Central memory CD8-positive, alpha-beta T cell (primary cell): ENCODE measurements around the gene KLC3.

Experiments used
- ATAC-seq: fragments of 150-1000 bp; cut with Tn5 transposase; replicated peaks from 2 replicates; pipeline ENCODE4 v1.10.0; 2022; ENCODE audit warnings: mild to moderate bottlenecking, moderate FRiP score, moderate number of reproducible peaks; ENCODE audit not compliant: poor library complexity, severe bottlenecking; ENCODE audit errors: extremely low read depth
- DNase-seq, 2 donors: peaks; one replicate each; pipeline ENCODE4 v3.0.0; 2021; ENCODE audit warnings: low spot score in 2 of 2
- H3K27ac Mint-ChIP-seq: one replicate; pipeline ENCODE4 v1.8.0; 2022; ENCODE audit warnings: low read depth, mild to moderate bottlenecking, moderate library complexity, mixed read lengths
- H3K27me3 Mint-ChIP-seq: one replicate; pipeline ENCODE4 v1.8.0; 2022; ENCODE audit warnings: mixed read lengths
- H3K36me3 Mint-ChIP-seq: one replicate; pipeline ENCODE4 v1.8.0; 2022; ENCODE audit warnings: mild to moderate bottlenecking, moderate library complexity, mixed read lengths; ENCODE audit not compliant: insufficient read depth
- H3K4me1 Mint-ChIP-seq: one replicate; pipeline ENCODE4 v1.8.0; 2022; ENCODE audit warnings: mixed read lengths
- H3K4me3 Mint-ChIP-seq: one replicate; pipeline ENCODE4 v1.8.0; 2022; ENCODE audit warnings: mild to moderate bottlenecking, moderate library complexity, mixed read lengths
- H3K9me3 Mint-ChIP-seq: one replicate; pipeline ENCODE4 v1.8.0; 2022; ENCODE audit warnings: mixed read lengths

KLC3 gene

DNA sequence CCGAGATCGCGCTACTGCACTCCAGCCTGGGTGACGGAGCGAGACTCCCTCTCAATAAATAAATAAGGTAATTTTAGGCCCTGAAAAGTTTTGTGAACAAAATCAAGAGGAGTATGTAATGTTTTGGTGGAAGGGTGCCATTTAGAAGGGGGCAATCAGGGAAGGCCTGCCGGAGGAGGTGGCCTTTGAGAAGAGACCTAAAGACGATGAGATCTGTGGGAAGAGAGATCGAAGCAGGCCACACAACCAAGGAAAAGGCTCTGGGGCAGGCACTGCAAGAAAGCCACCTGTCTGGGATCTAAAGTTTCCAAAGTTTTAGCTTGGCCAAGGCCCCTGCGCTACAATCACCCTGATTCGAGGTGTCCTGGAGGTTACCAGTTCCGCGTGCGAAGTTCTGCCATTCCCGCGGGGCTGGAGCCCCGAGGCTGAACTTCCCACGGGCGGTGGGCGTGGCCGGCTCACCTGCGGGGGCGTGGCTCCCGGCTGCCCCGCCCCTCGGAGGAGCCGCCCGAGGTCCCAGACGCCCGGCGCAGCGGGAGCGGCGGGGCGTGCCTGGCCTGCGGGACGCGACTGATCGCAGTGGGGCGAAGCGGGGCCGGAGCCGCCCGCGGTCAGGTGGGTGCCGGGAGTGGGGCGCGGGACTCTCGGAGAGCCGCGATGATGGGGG, at the start of gene KLC3:
Gene KLC3 (plus strand): TSS at position 519 of the 667 bp plus-strand sequence. CDS start 4,792 bp downstream, outside the sequence.
- no peaks in the 10 kb centered on the region for H3K9me3 Mint-ChIP-seq
- H3K4me3 Mint-ChIP-seq, result peak within 1 kb of the TSS; percentile 64
- peaks cover 6% of the 10 kb centered on the region for H3K4me1 Mint-ChIP-seq
- DNase-seq (no peak), ATAC-seq (no peak)
- peak within 1 kb of the TSS; percentile 75 for H3K27ac Mint-ChIP-seq
- H3K27me3 Mint-ChIP-seq, result peaks cover 7% of the 10 kb centered on the region
- H3K36me3 Mint-ChIP-seq, result peaks cover 3% of the 10 kb centered on the region

DNA sequence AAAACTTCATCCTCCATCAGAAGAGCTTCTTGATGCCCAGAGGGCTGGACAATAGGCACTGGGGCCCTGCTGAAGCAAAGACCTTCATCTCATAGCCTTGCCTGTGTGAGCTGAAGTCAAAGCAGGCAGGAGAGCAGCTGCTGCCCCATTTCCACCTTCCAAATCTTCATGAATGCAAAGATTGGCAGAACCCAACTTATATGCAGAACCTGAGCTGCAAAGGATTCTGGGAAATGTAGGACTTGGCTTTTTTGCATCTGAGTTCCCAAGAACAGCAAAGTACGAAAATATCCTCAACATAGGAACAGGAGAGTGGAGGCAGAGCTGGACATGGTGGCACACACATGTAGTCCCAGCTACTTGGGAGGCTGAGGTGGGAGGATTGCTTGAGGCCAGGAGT, 48.7 kb upstream of the KLC3 start:
- DNase-seq (no peak), ATAC-seq (no peak)
- Mint-ChIP-seq H3K4me1 (no peaks in the 10 kb centered on the region), H3K36me3 (peaks cover 21% of the 10 kb centered on the region), H3K27ac (no peak overlapping the region), H3K9me3 (no peaks in the 10 kb centered on the region), H3K4me3 (no peak overlapping the region), H3K27me3 (no peaks in the 10 kb centered on the region)

DNA sequence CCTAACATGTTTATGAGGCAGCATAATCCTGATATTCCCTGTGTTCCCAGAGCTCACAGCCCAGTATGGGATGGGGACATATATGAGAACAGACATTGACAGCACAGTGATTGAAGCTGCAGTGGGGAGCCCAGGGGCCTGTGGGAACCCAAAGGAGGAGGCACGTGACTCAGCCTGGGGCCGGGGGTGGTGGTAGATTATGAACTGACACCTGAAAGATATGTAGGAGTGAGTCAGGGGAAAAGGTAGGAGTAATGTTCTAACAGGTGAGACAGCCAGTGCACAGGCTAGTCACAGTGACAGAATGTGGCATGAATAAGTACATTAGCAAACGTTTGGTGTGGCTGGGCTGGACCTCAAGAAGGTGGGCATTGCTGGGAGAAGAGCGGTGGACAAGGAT, 46.9 kb upstream of the KLC3 start:
- Mint-ChIP-seq H3K9me3 (no peaks in the 10 kb centered on the region), H3K36me3 (peaks cover 24% of the 10 kb centered on the region), H3K27me3 (no peaks in the 10 kb centered on the region), H3K4me1 (no peaks in the 10 kb centered on the region), H3K4me3 (no peak overlapping the region), H3K27ac (no peak overlapping the region)
- ATAC-seq, result no peak
- DNase-seq, result no peak

DNA sequence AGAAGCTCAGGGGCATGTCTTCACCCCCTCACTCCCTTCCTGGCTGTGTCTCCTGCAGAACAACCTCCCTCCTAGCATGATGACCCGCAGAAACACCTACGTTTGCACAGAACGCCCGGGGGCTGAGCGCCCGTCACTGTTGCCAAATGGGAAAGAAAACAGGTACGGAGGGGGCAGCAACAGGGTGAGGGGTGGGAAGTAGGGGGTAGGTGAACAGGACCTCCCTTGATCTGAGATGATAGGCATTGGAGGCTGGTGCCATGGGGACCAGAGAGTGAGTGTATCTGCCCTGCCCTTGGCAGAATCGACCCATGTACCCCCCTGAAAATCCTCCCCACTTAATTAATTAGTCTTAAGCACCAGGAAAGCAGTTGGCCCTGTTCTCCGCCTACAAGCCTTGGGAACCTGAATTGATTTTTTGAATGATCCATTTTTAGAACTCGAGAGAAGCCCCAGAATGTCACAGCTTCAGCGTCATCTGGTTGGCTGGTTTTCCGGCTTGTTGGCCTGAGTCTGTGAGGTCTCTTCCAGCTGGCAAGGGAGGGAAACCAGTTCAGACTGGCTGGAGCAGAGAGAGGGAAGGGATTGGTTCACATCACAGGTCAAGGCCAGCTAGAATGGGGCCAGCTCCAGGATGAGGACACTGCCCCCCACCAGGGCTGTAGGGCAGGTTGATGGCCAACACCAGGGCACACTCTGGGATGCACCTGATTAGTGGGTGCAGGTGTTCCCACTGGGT, 46.1 kb upstream of the KLC3 start:
- Mint-ChIP-seq H3K36me3 (peaks cover 21% of the 10 kb centered on the region), H3K4me1 (no peaks in the 10 kb centered on the region), H3K27ac (no peak overlapping the region), H3K9me3 (no peaks in the 10 kb centered on the region), H3K4me3 (no peak overlapping the region), H3K27me3 (no peaks in the 10 kb centered on the region)
- no peak for ATAC-seq
- no peak for DNase-seq

DNA sequence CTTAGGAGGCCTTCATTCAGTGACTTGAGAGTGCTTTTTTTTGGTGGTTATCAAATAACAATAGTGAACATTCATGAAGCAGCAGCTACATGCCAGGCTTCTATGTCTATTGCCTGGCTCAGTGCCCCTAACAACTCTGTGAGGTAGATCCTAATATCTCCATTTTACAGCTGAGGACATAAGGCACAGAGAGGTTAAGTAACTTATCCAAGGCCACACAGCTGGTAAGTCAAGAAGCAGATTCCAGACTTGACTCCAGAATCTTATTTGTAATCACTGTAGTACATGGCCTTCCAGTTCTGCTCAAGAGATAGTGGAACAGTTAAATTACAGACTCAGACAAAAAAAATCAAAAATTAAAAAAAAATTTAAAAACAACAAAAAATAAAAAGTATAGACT, 44.7 kb upstream of the KLC3 start:
- Mint-ChIP-seq H3K27ac (no peak overlapping the region), H3K4me3 (no peak overlapping the region), H3K4me1 (no peaks in the 10 kb centered on the region), H3K36me3 (peaks cover 22% of the 10 kb centered on the region), H3K9me3 (no peaks in the 10 kb centered on the region), H3K27me3 (no peaks in the 10 kb centered on the region)
- ATAC-seq (no peak), DNase-seq (no peak)

DNA sequence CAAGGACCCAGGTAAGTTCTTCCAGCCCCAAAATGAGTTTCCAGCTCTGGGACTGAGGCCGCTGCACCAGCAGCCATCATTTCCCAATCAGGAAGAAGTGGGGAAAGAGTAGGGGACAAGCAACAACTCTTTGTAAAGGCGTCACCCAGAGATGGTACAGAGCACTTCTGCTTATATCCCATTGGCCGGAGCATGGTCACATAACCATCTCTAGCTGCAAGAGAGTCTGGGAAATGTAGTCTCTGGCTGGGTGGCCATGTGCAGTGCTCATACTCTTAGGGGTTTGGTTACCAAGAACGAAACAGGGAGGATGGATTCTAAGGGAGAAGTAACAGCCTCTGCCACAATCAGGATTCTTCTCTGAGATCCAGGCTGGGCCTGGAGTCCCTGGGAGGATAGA, 44.2 kb upstream of the KLC3 start:
- no peak for DNase-seq
- Mint-ChIP-seq H3K27me3 (no peaks in the 10 kb centered on the region), H3K4me1 (no peaks in the 10 kb centered on the region), H3K4me3 (no peak overlapping the region), H3K27ac (no peak overlapping the region), H3K9me3 (no peaks in the 10 kb centered on the region), H3K36me3 (peaks cover 22% of the 10 kb centered on the region)
- no peak for ATAC-seq

DNA sequence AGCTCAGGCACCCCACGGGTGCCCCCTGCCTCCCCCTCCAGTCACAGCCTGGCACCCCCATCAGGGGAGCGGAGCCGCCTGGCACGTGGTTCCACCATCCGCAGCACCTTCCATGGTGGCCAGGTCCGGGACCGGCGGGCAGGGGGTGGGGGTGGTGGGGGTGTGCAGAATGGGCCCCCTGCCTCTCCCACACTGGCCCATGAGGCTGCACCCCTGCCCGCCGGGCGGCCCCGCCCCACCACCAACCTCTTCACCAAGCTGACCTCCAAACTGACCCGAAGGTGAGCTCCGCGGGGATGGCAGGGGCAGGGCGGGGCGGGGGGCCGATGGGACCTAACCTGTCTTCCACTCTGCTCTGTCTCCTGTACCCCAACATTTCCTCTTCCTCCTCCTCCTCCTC, 42.9 kb upstream of the KLC3 start:
- Mint-ChIP-seq H3K4me1 (no peaks in the 10 kb centered on the region), H3K36me3 (peaks cover 23% of the 10 kb centered on the region), H3K27ac (no peak overlapping the region), H3K9me3 (no peaks in the 10 kb centered on the region), H3K4me3 (no peak overlapping the region), H3K27me3 (no peaks in the 10 kb centered on the region)
- DNase-seq (no peak), ATAC-seq (no peak)

DNA sequence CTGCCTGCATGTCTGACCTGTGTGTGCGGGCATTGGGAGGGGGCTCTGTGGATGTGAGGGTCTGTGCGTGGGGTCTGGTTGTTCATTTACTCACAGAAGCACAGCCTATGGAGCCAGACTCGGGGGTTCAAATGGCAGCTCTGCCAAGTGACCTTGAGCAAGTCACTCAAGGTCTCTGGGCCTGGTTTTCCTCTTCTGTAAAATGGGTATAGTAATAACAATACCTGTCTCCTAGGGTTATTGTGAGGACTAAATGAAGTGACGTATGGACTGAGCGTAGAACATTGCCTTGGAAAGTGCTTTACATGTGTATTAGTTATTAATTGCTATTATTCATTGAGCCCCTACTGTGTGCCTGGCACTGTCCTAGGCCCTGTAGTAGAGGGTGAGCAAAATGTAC, 42.3 kb upstream of the KLC3 start:
- DNase-seq (no peak), ATAC-seq (no peak)
- peaks cover 25% of the 10 kb centered on the region for H3K36me3 Mint-ChIP-seq
- H3K4me3 Mint-ChIP-seq, result no peak overlapping the region
- H3K27me3 Mint-ChIP-seq, result no peaks in the 10 kb centered on the region
- H3K27ac Mint-ChIP-seq, result no peak overlapping the region
- no peaks in the 10 kb centered on the region for H3K4me1 Mint-ChIP-seq
- H3K9me3 Mint-ChIP-seq, result no peaks in the 10 kb centered on the region

DNA sequence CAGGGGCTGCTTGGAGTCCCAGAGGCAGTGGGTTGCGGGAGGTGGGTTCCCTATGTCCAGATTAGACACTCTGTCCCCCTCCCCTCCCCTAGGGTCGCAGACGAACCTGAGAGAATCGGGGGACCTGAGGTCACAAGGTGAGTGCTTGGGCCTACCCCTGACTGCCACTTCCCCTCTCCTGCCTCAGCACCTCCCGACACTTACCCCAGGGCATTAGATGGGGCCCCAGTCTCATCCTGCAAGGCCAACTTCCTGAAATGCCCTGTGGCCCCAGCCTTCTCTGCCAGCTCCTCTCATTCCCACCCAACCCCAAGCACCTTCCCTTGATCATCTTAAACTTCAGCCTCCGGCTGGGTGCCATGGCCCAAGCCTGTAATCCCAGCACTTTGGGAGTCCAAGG, 40.8 kb upstream of the KLC3 start:
- no peaks in the 10 kb centered on the region for H3K27me3 Mint-ChIP-seq
- DNase-seq (no peak), ATAC-seq (no peak)
- H3K4me1 Mint-ChIP-seq, result no peaks in the 10 kb centered on the region
- no peak overlapping the region for H3K4me3 Mint-ChIP-seq
- peaks cover 25% of the 10 kb centered on the region for H3K36me3 Mint-ChIP-seq
- H3K27ac Mint-ChIP-seq, result no peak overlapping the region
- no peaks in the 10 kb centered on the region for H3K9me3 Mint-ChIP-seq

DNA sequence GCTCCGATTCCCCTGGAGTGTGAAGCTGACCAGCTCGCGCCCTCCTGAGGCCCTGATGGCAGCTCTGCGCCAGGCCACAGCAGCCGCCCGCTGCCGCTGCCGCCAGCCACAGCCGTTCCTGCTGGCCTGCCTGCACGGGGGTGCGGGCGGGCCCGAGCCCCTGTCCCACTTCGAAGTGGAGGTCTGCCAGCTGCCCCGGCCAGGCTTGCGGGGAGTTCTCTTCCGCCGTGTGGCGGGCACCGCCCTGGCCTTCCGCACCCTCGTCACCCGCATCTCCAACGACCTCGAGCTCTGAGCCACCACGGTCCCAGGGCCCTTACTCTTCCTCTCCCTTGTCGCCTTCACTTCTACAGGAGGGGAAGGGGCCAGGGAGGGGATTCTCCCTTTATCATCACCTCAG, 38.1 kb upstream of the KLC3 start:
- DNase-seq (no peak), ATAC-seq (no peak)
- Mint-ChIP-seq H3K9me3 (no peaks in the 10 kb centered on the region), H3K36me3 (peaks cover 18% of the 10 kb centered on the region), H3K27me3 (no peaks in the 10 kb centered on the region), H3K4me1 (no peaks in the 10 kb centered on the region), H3K27ac (no peak overlapping the region), H3K4me3 (no peak overlapping the region)

DNA sequence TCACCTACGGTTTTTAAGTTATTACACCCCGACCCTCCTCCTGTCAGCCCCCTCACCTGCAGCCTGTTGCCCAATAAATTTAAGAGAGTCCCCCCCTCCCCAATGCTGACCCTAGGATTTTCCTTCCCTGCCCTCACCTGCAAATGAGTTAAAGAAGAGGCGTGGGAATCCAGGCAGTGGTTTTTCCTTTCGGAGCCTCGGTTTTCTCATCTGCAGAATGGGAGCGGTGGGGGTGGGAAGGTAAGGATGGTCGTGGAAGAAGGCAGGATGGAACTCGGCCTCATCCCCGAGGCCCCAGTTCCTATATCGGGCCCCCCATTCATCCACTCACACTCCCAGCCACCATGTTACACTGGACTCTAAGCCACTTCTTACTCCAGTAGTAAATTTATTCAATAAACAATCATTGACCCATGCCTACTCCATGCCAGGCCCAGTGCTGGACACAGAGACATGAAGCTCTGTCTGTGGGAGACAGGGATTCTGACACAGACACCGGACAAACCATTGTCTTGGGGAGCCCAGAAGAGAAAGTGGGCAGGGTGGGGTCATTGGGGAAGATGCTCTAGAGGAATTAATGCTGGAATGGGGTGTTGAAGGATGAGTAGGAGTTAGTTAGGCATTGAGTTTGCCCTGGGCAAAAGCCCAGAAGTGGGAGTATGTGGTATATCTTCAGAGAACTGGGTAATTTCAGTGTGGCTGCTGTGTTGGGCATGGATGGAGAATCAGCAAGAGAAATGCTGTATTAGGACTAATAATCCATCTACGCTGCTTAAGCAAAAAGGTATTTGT, 37.1 kb upstream of the KLC3 start:
- Mint-ChIP-seq H3K27ac (no peak overlapping the region), H3K9me3 (no peaks in the 10 kb centered on the region), H3K27me3 (no peaks in the 10 kb centered on the region), H3K36me3 (peaks cover 16% of the 10 kb centered on the region), H3K4me3 (no peak overlapping the region), H3K4me1 (no peaks in the 10 kb centered on the region)
- ATAC-seq (no peak), DNase-seq (no peak)

DNA sequence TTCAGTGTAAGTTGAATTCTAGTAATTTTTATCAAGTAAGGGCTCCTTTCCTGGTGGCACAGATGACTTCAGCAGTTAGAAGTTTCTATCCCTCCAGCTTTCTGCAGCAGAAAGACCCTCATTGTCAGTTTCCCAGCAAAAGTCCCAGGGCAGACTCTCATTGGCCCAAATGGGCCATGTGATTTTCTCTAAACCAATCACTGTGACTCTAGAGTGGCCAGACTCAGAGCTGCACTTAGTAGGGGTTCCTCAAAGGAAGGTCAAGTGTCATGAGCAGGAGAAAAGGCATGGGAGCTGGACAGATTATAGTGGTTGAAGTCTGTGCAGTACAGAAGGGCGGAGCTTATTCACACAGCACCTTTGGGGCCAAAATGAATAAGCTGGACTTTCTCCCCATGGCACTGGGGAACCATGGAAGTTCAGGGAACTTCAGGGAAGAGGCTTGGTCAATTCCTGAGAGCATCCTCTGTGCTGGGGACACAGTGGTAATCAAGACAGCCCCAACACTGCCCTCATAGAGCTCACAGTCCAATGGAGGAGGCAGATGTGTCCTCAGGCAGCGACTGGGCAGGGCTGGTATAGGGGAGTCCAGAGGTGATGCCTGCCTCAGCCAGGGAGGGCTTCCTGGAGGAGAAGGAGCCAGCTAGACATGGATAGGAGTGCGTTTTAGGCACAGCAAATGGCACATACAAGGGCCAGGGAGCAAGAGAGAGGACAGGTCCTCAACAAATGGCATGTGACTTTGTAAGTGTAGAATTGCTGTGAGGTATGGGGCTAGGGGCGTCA, 36.2 kb upstream of the KLC3 start:
- no peaks in the 10 kb centered on the region for H3K9me3 Mint-ChIP-seq
- H3K27me3 Mint-ChIP-seq, result no peaks in the 10 kb centered on the region
- no peak for ATAC-seq
- no peak overlapping the region for H3K4me3 Mint-ChIP-seq
- no peak overlapping the region for H3K27ac Mint-ChIP-seq
- H3K36me3 Mint-ChIP-seq, result peaks cover 14% of the 10 kb centered on the region
- no peaks in the 10 kb centered on the region for H3K4me1 Mint-ChIP-seq
- no peak for DNase-seq
